ENCODE measurements around the gene EARS2. TPM values are rescaled to one million over a fixed set of nuclear protein-coding genes. Genes with fewer than 3 reads are reported as not detected.
A peak's percentile ranks its signal among the peaks of the same experiment; 100 is the strongest.

The EARS2 gene
- polyA plus RNA-seq, 1 donor (not counting 4 experiments of a cell fraction or from before 2014, with no cell fraction given) = 32.7 TPM

DNA sequence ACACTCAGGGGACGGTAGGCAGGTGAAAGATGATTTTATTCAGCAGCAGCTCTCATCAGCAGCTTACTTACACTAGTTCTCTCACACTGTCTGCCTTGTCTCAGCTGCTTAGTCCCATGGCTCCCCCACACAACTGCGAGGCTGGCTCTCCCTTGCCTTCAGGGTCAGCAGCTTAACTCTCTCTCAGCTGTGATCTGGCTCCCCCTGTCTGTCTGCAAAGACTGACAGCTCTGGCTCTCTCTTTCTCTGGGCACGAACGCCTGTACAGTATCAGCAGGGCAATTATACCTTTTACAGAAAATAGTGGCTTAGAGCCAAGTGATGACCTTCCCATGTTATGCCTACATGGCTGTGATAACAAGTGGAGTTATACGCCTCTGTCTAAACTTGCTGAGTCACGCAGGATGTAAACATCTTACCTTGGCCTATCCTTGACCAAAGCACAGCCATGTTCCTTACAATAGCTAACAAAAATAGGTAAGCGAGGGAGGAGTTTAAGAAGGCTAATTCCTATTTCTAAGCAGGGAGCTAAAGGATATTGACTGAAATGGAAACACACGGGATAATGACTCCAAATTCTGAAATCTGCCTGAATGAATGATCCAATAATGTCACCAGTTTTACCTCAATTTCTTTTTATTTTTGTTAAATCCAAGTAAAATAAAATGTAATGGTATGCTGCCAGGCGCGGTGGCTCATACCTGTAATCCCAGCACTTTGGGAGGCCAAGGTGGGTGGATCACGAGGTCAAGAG, 40.0 kb upstream of the EARS2 start:
- H2AFZ ChIP-seq (ENCODE audit: control insufficient read depth, low read length) = peak overlapping the region; percentile 10
- no peak for DNase-seq (ENCODE audit: low read depth, low spot score)
- dilution Hi-C loops (cut with MboI; ENCODE audit: extremely low pct_ligation_motif_present, low sequenced_read_pairs) = no loop called here

DNA sequence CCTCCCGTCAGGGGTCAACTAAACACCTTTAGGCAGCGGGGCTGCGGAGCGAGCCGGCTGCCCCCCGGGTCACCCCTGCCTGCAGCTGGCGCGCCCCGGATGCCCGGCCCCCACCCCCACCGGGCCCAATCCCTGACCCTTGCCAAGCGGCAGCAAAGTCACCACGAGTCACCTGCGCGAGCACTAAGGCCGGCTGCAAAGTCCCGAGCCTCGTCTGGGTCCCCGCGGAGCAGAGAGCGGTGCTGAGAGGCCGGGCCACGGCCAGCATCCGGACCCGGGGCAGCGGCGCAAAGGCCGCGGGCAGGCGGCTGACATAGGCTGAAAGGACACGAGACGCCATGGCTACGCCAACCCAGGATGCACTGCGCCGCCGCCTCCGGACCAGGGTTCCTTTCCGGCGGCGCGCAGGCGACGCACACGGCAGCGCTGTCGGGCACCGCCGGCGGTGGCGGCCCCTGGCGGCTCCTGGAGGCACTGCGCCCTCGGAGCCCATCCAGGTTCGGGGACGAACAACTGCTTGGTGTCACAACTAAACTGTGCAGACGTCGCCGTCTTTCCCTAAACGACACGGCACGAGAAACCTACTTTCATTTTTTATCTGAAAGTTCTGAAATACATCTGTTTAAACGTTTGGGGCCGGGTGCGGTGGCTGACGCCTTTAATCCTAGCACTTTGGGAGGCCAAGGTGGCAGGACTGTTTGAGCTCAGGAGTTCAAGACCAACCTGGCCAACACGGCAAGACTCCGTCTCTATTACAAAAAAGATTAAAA, 39.0 kb upstream of the EARS2 start, which contains the start of gene NDUFAB1:
Gene NDUFAB1 (minus strand): TSS at position 366 of the 770 bp plus-strand sequence. CDS start 26 bp downstream, at position 340.
- dilution Hi-C loops (cut with MboI; ENCODE audit: extremely low pct_ligation_motif_present, low sequenced_read_pairs) = no loop called here
- FAIRE-seq = no peak
- Histone ChIP-seq H3K9ac (ENCODE audit: control insufficient read depth, extremely low read depth, insufficient read depth, low read length) (peak within 1 kb of the TSS; percentile 92), H3K4me1 (ENCODE audit: control insufficient read depth, extremely low read depth, insufficient read depth, low read length) (peaks cover 7% of the 10 kb centered on the region), H3K36me3 (ENCODE audit: control insufficient read depth in 2 of 2, extremely low read depth in 1 of 2, insufficient read depth in 2 of 2, low read length in 2 of 2) (peaks cover 16 to 21% of the 10 kb centered on the region in 2 experiments), H2AFZ (ENCODE audit: control insufficient read depth, low read length) (peak within 1 kb of the TSS; percentile 86), H3K27ac (ENCODE audit: control insufficient read depth, insufficient read depth, low read length) (peak within 1 kb of the TSS; percentile 65), H3K4me2 (ENCODE audit: control insufficient read depth, extremely low read depth, insufficient read depth, low read depth, low read length) (peak within 1 kb of the TSS; percentile 88), H4K20me1 (ENCODE audit: control insufficient read depth, extremely low read depth, insufficient read depth, low read length) (no peaks in the 10 kb centered on the region), H3K27me3 (ENCODE audit: control insufficient read depth, extremely low read depth, insufficient read depth, low read length) (no peaks in the 10 kb centered on the region), H3K4me3 (ENCODE audit: control insufficient read depth in 2 of 3, extremely low read depth in 1 of 3, insufficient read depth in 2 of 3, low read depth in 1 of 3, low read length in 3 of 3) (peak within 1 kb of the TSS; percentile 95 to 99 (median 96)), H3K9me3 (ENCODE audit: control insufficient read depth, low read depth, low read length) (no peaks in the 10 kb centered on the region), H3K79me2 (ENCODE audit: control insufficient read depth, insufficient read depth, low read length) (peaks cover 47% of the 10 kb centered on the region), H3K9me1 (ENCODE audit: control insufficient read depth, extremely low read depth, insufficient read depth, low read length) (no peaks in the 10 kb centered on the region)
- DNase-seq (ENCODE audit: low read depth, low spot score) = peak; percentile 23
- peak; percentile 80 to 93 (median 93) for TF ChIP-seq CTCF (optimal IDR thresholded peaks at IDR 0.05 in 1 of 3, IDR thresholded peaks at IDR 0.05 in 1 of 3, conservative IDR thresholded peaks at IDR 0.05 in 1 of 3; ENCODE audit: extremely low read depth in 1 of 3, insufficient read depth in 2 of 3, low read length in 3 of 3)
- TF ChIP-seq EZH2 (IDR thresholded peaks at IDR 0.05; ENCODE audit: low read length) = no peak

More for the DNA sequence above, 40.0 kb upstream of the EARS2 start:
- Histone ChIP-seq H3K27ac (ENCODE audit: control insufficient read depth, insufficient read depth, low read length) (no peak overlapping the region), H3K79me2 (ENCODE audit: control insufficient read depth, insufficient read depth, low read length) (peaks cover 37% of the 10 kb centered on the region), H3K4me3 (ENCODE audit: control insufficient read depth in 2 of 3, extremely low read depth in 1 of 3, insufficient read depth in 2 of 3, low read depth in 1 of 3, low read length in 3 of 3) (no peak overlapping the region), H3K4me2 (ENCODE audit: control insufficient read depth, extremely low read depth, insufficient read depth, low read depth, low read length) (no peak overlapping the region), H3K4me1 (ENCODE audit: control insufficient read depth, extremely low read depth, insufficient read depth, low read length) (peaks cover 7% of the 10 kb centered on the region), H3K27me3 (ENCODE audit: control insufficient read depth, extremely low read depth, insufficient read depth, low read length) (no peaks in the 10 kb centered on the region), H3K9me3 (ENCODE audit: control insufficient read depth, low read depth, low read length) (no peaks in the 10 kb centered on the region), H4K20me1 (ENCODE audit: control insufficient read depth, extremely low read depth, insufficient read depth, low read length) (no peaks in the 10 kb centered on the region), H3K9me1 (ENCODE audit: control insufficient read depth, extremely low read depth, insufficient read depth, low read length) (no peaks in the 10 kb centered on the region), H3K36me3 (ENCODE audit: control insufficient read depth in 2 of 2, extremely low read depth in 1 of 2, insufficient read depth in 2 of 2, low read length in 2 of 2) (peaks cover 8 to 13% of the 10 kb centered on the region in 2 experiments), H3K9ac (ENCODE audit: control insufficient read depth, extremely low read depth, insufficient read depth, low read length) (no peak overlapping the region)
- TF ChIP-seq EZH2 (IDR thresholded peaks at IDR 0.05; ENCODE audit: low read length) = no peak
- peak in 2 of 3 experiments; percentile 12 to 23 for TF ChIP-seq CTCF (optimal IDR thresholded peaks at IDR 0.05 in 1 of 3, IDR thresholded peaks at IDR 0.05 in 1 of 3, conservative IDR thresholded peaks at IDR 0.05 in 1 of 3; ENCODE audit: extremely low read depth in 1 of 3, insufficient read depth in 2 of 3, low read length in 3 of 3)
- no peak for FAIRE-seq
